ENCODE data around the gene AOPEP. TPM values are rescaled to one million over a fixed set of nuclear protein-coding genes. Genes with fewer than 3 reads are reported as not detected.
A peak's percentile ranks its signal among the peaks of the same experiment; 100 is the strongest.

Gene AOPEP
- total RNA-seq, 6 experiments from 2014 or later = 36.6 to 110 (median 63.3) TPM

DNA sequence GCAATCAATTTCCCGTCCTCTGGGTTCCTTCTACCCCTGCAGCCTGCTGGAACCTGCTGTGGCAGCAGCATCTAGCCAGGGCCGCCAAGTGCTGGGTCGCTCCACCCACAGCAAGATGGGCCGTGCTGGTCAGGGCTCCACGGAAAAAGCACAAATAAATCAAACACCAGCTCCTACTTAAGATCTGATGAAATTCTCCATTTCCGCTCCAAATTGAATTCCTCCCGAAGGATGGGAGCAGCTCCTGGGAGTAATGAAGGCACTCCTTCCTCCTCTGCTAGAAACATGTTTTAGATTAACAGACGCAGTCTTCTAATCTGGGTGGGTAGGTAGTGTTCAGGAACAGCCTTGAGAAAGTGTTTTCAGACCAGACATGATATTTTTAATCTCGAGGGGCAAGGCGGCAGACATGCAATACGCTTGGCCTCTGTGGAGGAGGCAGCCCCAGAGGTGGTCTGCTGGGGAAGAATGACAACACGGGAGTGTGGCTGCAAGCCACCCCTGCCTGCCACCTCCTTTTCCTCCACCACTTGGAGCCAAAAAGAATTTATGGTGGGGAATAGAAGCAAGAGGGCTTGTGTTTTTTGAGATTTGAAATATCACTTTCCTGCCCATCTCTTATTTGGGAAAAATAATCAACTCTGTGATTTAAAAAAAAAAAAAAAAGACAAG lies 194.1 kb downstream of the AOPEP start:
- no peak for DNase-seq
- intact Hi-C loops (cut with DNase I) = no loop called here

DNA sequence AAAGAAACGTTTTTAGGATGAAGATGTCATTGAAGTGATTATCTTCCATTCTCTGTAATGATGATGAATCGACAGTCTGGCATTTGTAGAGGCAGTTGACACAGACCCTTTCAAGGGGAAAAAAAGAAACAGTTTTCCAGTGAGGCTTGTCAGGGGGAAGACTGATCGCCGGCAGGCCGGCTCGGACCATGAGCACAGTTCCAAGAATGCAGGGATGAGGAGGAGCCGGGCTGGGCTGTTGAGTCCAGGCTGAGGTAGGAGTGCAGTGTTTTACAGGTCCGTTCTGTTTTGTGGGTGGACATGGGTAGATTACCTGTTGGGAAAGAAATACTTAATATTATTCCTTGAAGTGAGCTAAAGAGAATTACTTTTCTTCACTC lies 194.6 kb downstream of the AOPEP start:
- DNase-seq = no peak
- H3K4me1 ChIP-seq = peaks cover 0 to 19% (median 9%) of the 10 kb centered on the region in 4 donors
- H3K4me3 ChIP-seq = no peak overlapping the region
- H3K27me3 ChIP-seq = no peaks in the 10 kb centered on the region
- intact Hi-C loops (cut with DNase I) = no loop called here
- TF ChIP-seq, protein P1, sequence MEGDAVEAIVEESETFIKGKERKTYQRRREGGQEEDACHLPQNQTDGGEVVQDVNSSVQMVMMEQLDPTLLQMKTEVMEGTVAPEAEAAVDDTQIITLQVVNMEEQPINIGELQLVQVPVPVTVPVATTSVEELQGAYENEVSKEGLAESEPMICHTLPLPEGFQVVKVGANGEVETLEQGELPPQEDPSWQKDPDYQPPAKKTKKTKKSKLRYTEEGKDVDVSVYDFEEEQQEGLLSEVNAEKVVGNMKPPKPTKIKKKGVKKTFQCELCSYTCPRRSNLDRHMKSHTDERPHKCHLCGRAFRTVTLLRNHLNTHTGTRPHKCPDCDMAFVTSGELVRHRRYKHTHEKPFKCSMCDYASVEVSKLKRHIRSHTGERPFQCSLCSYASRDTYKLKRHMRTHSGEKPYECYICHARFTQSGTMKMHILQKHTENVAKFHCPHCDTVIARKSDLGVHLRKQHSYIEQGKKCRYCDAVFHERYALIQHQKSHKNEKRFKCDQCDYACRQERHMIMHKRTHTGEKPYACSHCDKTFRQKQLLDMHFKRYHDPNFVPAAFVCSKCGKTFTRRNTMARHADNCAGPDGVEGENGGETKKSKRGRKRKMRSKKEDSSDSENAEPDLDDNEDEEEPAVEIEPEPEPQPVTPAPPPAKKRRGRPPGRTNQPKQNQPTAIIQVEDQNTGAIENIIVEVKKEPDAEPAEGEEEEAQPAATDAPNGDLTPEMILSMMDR (IDR thresholded peaks at IDR 0.05) = no peak
- no peak for TF ChIP-seq POLR2A (IDR thresholded peaks at IDR 0.05)
- ATAC-seq = no peak
- peak overlapping the region in 2 of 3 donors; percentile 57 to 68 for H3K27ac ChIP-seq
- H3K9me3 ChIP-seq = no peaks in the 10 kb centered on the region
- H3K36me3 ChIP-seq = no peaks in the 10 kb centered on the region
- 54% methylated on average over 3 of the region's 8 CpGs for WGBS (ENCODE audit: insufficient coverage, low coverage, low lambda C conversion rate, missing lambda C conversion rate)

More for the DNA sequence above, 194.1 kb downstream of the AOPEP start:
- no peak for ATAC-seq
- no peaks in the 10 kb centered on the region for H3K36me3 ChIP-seq
- H3K4me1 ChIP-seq = peaks cover 0 to 19% (median 7%) of the 10 kb centered on the region in 4 donors
- 77% methylated on average over 9 of the region's 12 CpGs for WGBS (ENCODE audit: insufficient coverage, low coverage, low lambda C conversion rate, missing lambda C conversion rate)
- no peaks in the 10 kb centered on the region for H3K9me3 ChIP-seq
- TF ChIP-seq, protein P1 (IDR thresholded peaks at IDR 0.05) = no peak
- TF ChIP-seq POLR2A (IDR thresholded peaks at IDR 0.05) = no peak
- peak overlapping the region in 1 of 3 donors; percentile 68 for H3K27ac ChIP-seq
- no peak overlapping the region for H3K4me3 ChIP-seq
- no peaks in the 10 kb centered on the region for H3K27me3 ChIP-seq

DNA sequence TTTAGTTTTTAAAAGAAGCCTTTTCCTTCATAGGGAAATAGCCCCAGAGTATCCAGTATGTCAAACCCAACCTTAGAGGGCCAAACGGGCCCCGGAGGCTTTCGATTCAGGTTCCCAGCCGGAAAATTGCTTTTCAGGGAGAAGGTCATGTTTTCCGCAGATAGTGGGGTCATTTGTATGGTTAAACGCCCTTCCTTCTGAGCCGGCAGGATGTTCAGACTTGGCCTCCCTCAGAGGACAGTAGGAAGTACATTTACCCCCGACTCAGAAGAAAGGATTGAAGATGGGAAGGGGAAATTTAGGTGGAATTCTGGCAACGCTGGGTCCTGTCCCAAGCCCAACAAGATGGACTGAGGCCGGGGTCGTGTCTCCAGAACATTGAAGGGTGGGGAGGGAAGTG lies 195.2 kb downstream of the AOPEP start:
- intact Hi-C loops (cut with DNase I) = no loop called here
- H3K27ac ChIP-seq = peak overlapping the region; percentile 57 to 68 (median 58)

DNA sequence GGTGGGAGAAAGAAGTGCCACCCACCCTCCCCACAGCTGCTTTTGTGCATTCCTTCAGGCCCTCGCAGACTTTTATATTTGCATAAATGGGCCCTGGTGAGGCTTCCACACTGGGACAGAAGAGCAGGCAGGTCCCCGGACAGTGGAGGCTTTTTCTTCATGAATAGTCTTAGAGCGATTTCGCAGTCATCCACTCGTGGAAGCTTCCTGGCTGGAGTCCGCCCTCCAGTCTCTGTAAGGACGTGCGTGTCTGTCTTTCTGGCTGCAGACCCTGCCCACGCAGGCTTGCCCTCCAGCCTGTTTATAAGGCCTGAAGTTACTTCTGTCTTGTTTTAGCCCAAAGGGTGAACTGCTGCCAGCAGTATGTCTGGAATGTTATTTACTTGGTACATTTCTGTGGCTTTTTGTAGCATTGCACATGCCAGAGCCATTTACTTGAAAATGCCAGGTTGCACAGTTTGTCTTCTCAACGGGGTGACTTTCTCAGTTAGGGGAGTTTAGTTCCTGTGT lies 195.7 kb downstream of the AOPEP start:
- WGBS (ENCODE audit: insufficient coverage, low coverage, low lambda C conversion rate, missing lambda C conversion rate) = 34% methylated on average over 2 of the region's 10 CpGs
- no peak for DNase-seq
- Histone ChIP-seq H3K27me3 (no peaks in the 10 kb centered on the region), H3K9me3 (no peaks in the 10 kb centered on the region), H3K27ac (peak overlapping the region; percentile 57 to 68 (median 58)), H3K4me1 (peaks cover 0 to 24% (median 10%) of the 10 kb centered on the region in 4 donors), H3K36me3 (no peaks in the 10 kb centered on the region), H3K4me3 (no peak overlapping the region)
- intact Hi-C loops (cut with DNase I) = no loop called here
- TF ChIP-seq, protein P1 (IDR thresholded peaks at IDR 0.05) = no peak
- TF ChIP-seq POLR2A (IDR thresholded peaks at IDR 0.05) = no peak
- ATAC-seq = peak; percentile 49 to 60 (median 52)

More for the DNA sequence above, 195.2 kb downstream of the AOPEP start:
- TF ChIP-seq POLR2A (IDR thresholded peaks at IDR 0.05) = no peak
- TF ChIP-seq, protein P1 (IDR thresholded peaks at IDR 0.05) = no peak
- Histone ChIP-seq H3K4me1 (peaks cover 0 to 23% (median 10%) of the 10 kb centered on the region in 4 donors), H3K27me3 (no peaks in the 10 kb centered on the region), H3K4me3 (no peak overlapping the region), H3K9me3 (no peaks in the 10 kb centered on the region), H3K36me3 (no peaks in the 10 kb centered on the region)
- no peak for ATAC-seq
- no peak for DNase-seq
- 57% methylated on average over 8 of the region's 11 CpGs for WGBS (ENCODE audit: insufficient coverage, low coverage, low lambda C conversion rate, missing lambda C conversion rate)
